Activated CD4-positive, CD25-positive, alpha-beta regulatory T cell treated with anti-CD3 and anti-CD28 coated beads, Interleukin-2, amount 50 U/mL, for 16 hours (primary cell): Measurements from ENCODE around the gene TRIM50.
"Not testable (repeated sequence)": the region's sequence is repeated elsewhere in the genome, so short reads cannot be mapped to it uniquely, and the experiment has no call there.

Experiments used
- DNase-seq: peaks from one replicate; pipeline ENCODE4 v3.0.0-alpha.2; 2020; ENCODE audit warnings: low read depth, low spot score

The TRIM50 gene

GRCh38 chr7:73327922-73328321 lies at the start of gene TRIM50, which contains the start of gene FKBP6:
Gene TRIM50 (minus strand): TSS chr7:73328082. CDS start chr7:73324787, 3,295 bp downstream.
Gene FKBP6 (plus strand): TSS chr7:73328161. CDS start chr7:73328429, 268 bp downstream.
- DNase-seq = not testable (repeated sequence)

- no peak for DNase-seq
These were observed 49.0 kb upstream of the TRIM50 start for GRCh38 chr7:73376671-73377412.

GRCh38 chr7:73376262-73376661 lies 48.4 kb upstream of the TRIM50 start:
- not testable (repeated sequence) for DNase-seq

GRCh38 chr7:73373741-73374140 lies 45.9 kb upstream of the TRIM50 start:
- DNase-seq = no peak

- no peak for DNase-seq
These were observed 41.7 kb upstream of the TRIM50 start for GRCh38 chr7:73369622-73370021.

- DNase-seq = no peak
These were observed 41.1 kb upstream of the TRIM50 start for GRCh38 chr7:73369009-73369408.

- no peak for DNase-seq
These were observed 39.1 kb upstream of the TRIM50 start for GRCh38 chr7:73366990-73367389.

- no peak for DNase-seq
These were observed 38.2 kb upstream of the TRIM50 start for GRCh38 chr7:73366127-73366526.

GRCh38 chr7:73364006-73364728 lies 36.3 kb upstream of the TRIM50 start:
- no peak for DNase-seq

- no peak for DNase-seq
These were observed 35.5 kb upstream of the TRIM50 start for GRCh38 chr7:73363225-73364005.

- not testable (repeated sequence) for DNase-seq
These were observed 32.7 kb upstream of the TRIM50 start for GRCh38 chr7:73360590-73360989.

- DNase-seq = no peak
These were observed 32.0 kb upstream of the TRIM50 start for GRCh38 chr7:73359746-73360375.

- DNase-seq = no peak
These were observed 31.4 kb upstream of the TRIM50 start for GRCh38 chr7:73359306-73359705.

GRCh38 chr7:73358590-73359275 lies 30.9 kb upstream of the TRIM50 start:
- DNase-seq = no peak

GRCh38 chr7:73356159-73356558 lies 28.3 kb upstream of the TRIM50 start:
- no peak for DNase-seq

- DNase-seq = no peak
These were observed 26.9 kb upstream of the TRIM50 start for GRCh38 chr7:73354821-73355220.

- DNase-seq = no peak
These were observed 26.3 kb upstream of the TRIM50 start for GRCh38 chr7:73354196-73354595.

GRCh38 chr7:73353243-73353642 lies 25.4 kb upstream of the TRIM50 start:
- DNase-seq = no peak

GRCh38 chr7:73352784-73353183 lies 24.9 kb upstream of the TRIM50 start:
- no peak for DNase-seq

- DNase-seq = no peak
These were observed 23.7 kb upstream of the TRIM50 start for GRCh38 chr7:73351447-73352167.
